Heart right ventricle (tissue), 16 donors: ENCODE results near the gene ANK3. TPM values are rescaled to one million over a fixed set of nuclear protein-coding genes. Genes with fewer than 3 reads are reported as not detected.

Experiments used
- ATAC-seq, 8 donors: fragments of 200-7000 bp; cut with Tn5 transposase; one replicate each; pipeline ENCODE4 v1.9.1; 2020; ENCODE audit warnings: mild to moderate bottlenecking in 8 of 8, moderate library complexity in 8 of 8, moderate number of reproducible peaks in 1 of 8
- DNase-seq, 2 donors: peaks; one replicate each; pipeline ENCODE4 v3.0.0-alpha.2; 2020
- H3K27ac ChIP-seq, 10 donors: fragments of 200-600 bp; sonication (generic) in 2 of 10; one replicate each; pipeline versions ENCODE4 v1.5.0 to v1.8.0; 2020 to 2022; ENCODE audit warnings: mild to moderate bottlenecking in 3 of 10
- H3K27me3 ChIP-seq, 7 donors: fragments of 200-600 bp; one replicate each; pipeline ENCODE4 v1.8.0; 2021 to 2022; ENCODE audit warnings: mild to moderate bottlenecking in 2 of 7
- H3K36me3 ChIP-seq, 9 donors: fragments of 200-600 bp; sonication (generic) in 1 of 9; one replicate each; pipeline versions ENCODE4 v1.5.0 to v1.8.0; 2020 to 2022; ENCODE audit warnings: mild to moderate bottlenecking in 2 of 9
- H3K4me1 ChIP-seq, 9 donors: fragments of 200-600 bp; sonication (generic) in 1 of 9; one replicate each; pipeline versions ENCODE4 v1.5.0 to v1.8.0; 2020 to 2022; ENCODE audit warnings: mild to moderate bottlenecking in 4 of 9
- H3K4me3 ChIP-seq, 10 donors: fragments of 200-600 bp; sonication (generic) in 2 of 10; one replicate each; pipeline versions ENCODE4 v1.5.0 to v1.8.0; 2020 to 2022; ENCODE audit warnings: mild to moderate bottlenecking in 7 of 10, moderate library complexity in 2 of 10
- H3K9me3 ChIP-seq, 11 donors: fragments of 200-600 bp in 10 of 11; sonication (generic) in 2 of 11; one replicate each; pipeline versions ENCODE4 v1.5.0 to v1.8.0; 2013 to 2022; ENCODE audit warnings: mild to moderate bottlenecking in 2 of 11, control low read depth in 1 of 11, moderate library complexity in 1 of 11
- intact Hi-C, 10 donors: fragments of 100-400 bp; cut with DNase I; formaldehyde crosslinking; loops; one replicate each; pipeline versions ENCODE4 v1.11.1 to v1.14.2; 2022
- polyA plus RNA-seq, 2 donors: library from polyadenylated mRNA; stranded (reverse); fragments of 200-250 nt; gene quantifications; one replicate each; pipeline ENCODE4 v1.2.3, GENCODE V29; 2013
- total RNA-seq, 10 donors: library from RNA; stranded (reverse); fragmentation: NEBNext Ultra II Directional in 3 of 10; extraction: Animal tissue kit (Norgen Biotek cat#: 25700) in 3 of 10; gene quantifications; one replicate each; pipeline versions ENCODE4 v1.2.1 to v1.2.4, GENCODE V29; 2021 to 2023
- TF ChIP-seq, protein P1 (sequence below), 9 donors: fragments of 200-600 bp; sonication (generic) in 2 of 9; IDR thresholded peaks; one replicate each; pipeline versions ENCODE4 v1.5.0 to v1.8.0; 2021 to 2022; ENCODE audit warnings: antibody characterized with exemption in 9 of 9, mild to moderate bottlenecking in 5 of 9, moderate library complexity in 1 of 9
- donor health status: Arrhythmogenic right ventricular cardiomyopathy.
- donor health status: ischemic (EF 13 %, LVEDD 7.1; RV severe dilation, severe dysfunction).
- donor health status: healthy with polysubstance abuse.
- donor health status: DM: no; HTN: yes; CAD: no.
- donor health status: DM: no; HTN: no; CAD: no.
- donor health status: ischemic (EF 25% LVEDD 6.9; RV normal size, moderate dysfunction).
- donor health status: ischemic (EF 25% LVEDD 5.7; RV mildly dilated, moderate dysfunction).
- donor health status: healthy.
- donor health status: DM: yes; HTN: yes; CAD: no.
- donor health status: Ischemic cardiomyopathy.
- donor health status: ischemic (EF 35%, LVEDD 5.7; RV mildly dilated, moderate dysfunction).
- donor health status: nonischemic (EF 11% LVEDD 7.7; RV severe dilation, severe dysfunction).
- donor health status: DM: yes; HTN: yes; CAD: no.
- donor health status: PGD.
- donor health status: ischemic (EF 29% LVEDD 5.4; RV normal size, mild dysfunction).
- donor health status: nonischemic (EF 23%, LVEDD 6.1; RV moderate dilation, normal function).

The ANK3 gene
- total and polyA plus RNA-seq, 12 donors = 34.4 to 287 (median 245) TPM

DNA sequence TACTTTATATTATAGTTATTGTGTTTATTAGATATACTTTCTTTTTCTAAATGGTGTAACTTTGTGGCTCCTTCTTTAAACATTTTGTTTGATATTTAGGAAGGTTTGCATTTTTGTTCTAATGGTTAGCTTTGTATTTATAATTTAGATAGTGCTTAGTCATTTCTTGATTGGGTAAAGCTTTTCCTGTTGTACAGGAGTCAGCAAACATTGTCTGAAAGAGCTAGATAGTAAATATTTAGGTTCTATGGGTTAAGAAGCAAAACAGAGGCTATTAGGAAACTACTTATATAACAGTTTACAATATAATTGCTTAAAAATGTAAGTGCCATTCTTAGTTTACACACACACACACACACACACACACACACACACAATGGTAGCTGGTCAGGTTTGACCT is 412.8 kb downstream of the ANK3 start:
- ATAC-seq (no peak), DNase-seq (no peak)
- no peak overlapping the region for H3K27ac ChIP-seq
- H3K4me1 ChIP-seq = peaks cover 0 to 4% (median 0%) of the 10 kb centered on the region in 9 donors
- no peak overlapping the region for H3K4me3 ChIP-seq
- no peaks in the 10 kb centered on the region for H3K27me3 ChIP-seq
- TF ChIP-seq, protein P1, sequence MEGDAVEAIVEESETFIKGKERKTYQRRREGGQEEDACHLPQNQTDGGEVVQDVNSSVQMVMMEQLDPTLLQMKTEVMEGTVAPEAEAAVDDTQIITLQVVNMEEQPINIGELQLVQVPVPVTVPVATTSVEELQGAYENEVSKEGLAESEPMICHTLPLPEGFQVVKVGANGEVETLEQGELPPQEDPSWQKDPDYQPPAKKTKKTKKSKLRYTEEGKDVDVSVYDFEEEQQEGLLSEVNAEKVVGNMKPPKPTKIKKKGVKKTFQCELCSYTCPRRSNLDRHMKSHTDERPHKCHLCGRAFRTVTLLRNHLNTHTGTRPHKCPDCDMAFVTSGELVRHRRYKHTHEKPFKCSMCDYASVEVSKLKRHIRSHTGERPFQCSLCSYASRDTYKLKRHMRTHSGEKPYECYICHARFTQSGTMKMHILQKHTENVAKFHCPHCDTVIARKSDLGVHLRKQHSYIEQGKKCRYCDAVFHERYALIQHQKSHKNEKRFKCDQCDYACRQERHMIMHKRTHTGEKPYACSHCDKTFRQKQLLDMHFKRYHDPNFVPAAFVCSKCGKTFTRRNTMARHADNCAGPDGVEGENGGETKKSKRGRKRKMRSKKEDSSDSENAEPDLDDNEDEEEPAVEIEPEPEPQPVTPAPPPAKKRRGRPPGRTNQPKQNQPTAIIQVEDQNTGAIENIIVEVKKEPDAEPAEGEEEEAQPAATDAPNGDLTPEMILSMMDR (IDR thresholded peaks at IDR 0.05) = no peak
- intact Hi-C loops = no loop called here
- no peaks in the 10 kb centered on the region for H3K36me3 ChIP-seq
- H3K9me3 ChIP-seq = peaks cover 0 to 42% (median 15%) of the 10 kb centered on the region in 11 donors
